Hypothalamus (tissue), 51 donors: ENCODE measurements around the gene OR5K1.

Experiments
- DNase-seq, 51 donors: peaks; one replicate each; lab custom pipeline; 2025; lab: John Stamatoyannopoulos, UW

The OR5K1 gene

GRCh38 chr3:98513091-98513511 lies 50.1 kb downstream of the OR5K1 start:
- peak in 2 of 51 donors; percentile 3 to 9 for DNase-seq

DNA sequence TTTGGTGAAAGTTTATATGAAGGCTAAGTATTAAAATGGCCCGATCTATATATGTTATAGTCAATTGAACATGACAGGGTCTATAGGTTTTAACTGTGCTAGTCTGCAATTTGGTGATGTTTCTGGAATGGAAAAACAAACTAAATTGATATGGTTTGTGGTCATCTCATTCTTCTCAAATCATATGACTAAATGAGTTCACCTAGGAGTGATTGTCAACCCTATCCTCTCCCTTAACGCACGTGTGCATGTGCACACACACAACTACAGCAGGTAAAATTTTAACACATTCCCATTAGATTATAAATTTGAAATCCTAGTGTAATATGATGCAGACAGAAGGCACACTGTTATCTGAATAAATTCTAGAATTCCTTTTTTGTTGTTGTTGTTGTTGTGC lies 50.7 kb downstream of the OR5K1 start:
- DNase-seq, result no peak

DNA sequence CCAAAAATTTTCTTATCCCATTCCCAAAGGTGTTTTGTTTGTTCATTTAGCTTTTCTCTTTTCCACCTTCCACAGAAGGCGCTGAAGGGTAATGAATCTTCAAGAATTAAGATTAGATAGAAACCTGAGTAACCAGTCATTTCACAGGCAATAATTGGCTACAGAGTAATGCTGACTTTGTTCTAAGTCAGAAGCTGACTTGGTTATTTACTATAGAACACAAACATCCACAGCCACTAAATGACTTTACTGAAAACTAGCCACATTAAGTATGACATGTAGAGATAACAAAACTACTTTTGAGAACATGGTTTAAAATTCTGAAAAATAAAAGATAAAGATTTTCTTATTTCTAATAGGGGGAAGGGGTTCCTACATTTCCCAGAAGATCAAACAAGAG lies 51.9 kb downstream of the OR5K1 start:
- no peak for DNase-seq

GRCh38 chr3:98518816-98519215 lies 55.8 kb downstream of the OR5K1 start:
- peak in 12 of 51 donors; percentile 10 to 89 (median 30) for DNase-seq

DNA sequence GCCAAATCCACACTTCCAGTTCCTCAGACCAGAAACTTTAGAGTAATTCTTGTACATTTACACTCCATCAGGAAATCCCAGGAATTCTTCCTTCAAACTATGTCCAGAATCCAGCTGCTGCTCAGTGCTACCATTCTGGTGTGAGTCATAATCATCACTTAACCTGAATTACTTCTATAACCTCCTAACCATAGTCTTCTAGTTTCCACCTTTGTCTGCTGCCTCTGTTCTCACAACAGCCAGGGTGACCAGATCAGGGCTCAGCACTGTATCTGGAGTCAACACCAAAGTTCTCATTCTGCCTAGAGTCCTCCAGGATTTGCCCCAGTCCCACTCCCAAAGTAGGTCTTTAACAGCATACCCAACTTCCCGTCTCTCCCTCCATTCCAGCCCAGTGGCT lies 56.4 kb downstream of the OR5K1 start:
- peak in 1 of 51 donors; percentile 54 for DNase-seq

DNA sequence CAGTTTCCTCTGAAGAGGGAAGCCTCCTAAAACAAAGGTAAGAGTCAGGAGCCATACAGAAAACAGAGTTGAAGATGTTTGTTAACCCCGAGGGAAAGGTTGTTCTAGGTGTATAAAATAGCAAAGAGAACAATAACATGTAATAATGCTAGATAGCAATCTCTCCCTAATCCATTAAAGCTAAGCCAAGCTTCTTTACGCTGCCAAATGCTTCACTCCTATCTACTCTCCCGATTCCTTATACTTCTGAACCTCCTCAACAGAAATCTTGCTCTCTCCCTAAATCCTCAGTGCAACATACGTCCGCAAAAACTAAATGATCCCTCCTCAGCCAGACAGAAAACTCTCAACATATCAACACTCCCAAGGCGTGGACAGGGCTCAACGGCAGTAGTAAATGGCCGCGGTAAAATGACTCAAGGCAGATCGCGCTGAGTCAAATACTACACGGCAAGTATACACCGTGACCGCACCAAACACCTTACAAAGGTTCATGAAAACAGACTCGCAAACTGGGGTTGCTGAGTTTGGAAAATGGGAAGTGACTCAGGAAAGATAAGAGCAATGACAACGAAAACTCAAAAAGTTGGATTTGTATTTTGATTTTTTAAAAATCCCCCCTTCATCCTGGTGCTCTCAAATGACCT lies 59.0 kb downstream of the OR5K1 start:
- DNase-seq, result peak in 13 of 51 donors; percentile 15 to 71 (median 26)
